GM19043 (cell line): ENCODE data around the gene DNAJC4.

Experiments
- ATAC-seq: cut with Tn5 transposase; IDR thresholded peaks from one replicate; pipeline ENCODE4 v1.9.1; 2021; ENCODE audit warnings: low read depth; ENCODE audit not compliant: unreplicated experiment

The DNAJC4 gene

DNA sequence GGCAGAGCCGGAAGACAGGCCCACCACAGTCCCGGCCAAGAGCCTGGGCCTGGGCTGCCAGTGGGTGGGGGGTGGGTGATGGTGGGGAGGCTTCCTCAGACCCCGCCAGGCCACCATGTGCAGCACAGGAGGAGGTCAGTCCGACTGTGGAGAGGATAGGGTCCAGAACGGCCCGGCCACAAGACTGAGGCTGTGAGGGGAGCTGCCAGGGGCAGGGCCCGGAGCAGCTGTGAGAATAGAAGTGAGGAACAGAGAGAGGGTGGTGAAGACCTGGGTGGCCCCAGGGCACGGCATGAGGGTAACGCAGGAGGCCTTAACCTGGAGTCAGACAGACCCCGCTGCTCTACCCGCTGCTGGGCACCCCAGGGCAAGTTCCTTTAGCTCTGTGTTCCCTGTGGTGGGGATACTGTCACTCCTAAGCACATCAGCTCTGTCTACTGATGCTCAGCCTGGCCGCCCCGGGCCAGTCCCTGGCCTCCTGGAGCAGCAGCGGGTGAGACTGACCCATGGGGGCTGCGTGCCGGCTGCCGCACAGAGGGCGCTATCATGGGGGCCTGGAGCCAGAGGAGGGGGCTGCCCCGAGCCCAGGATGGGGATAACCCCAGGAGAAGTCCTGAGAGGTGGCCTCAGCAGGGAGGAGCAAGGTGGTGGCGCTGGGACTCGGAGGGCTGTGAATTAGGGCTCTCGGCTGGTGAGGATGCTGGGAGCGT lies 22.1 kb upstream of the DNAJC4 start:
- ATAC-seq: no peak

- no peak for ATAC-seq
These were observed 21.4 kb upstream of the DNAJC4 start for GRCh38 chr11:64208796-64209562.

DNA sequence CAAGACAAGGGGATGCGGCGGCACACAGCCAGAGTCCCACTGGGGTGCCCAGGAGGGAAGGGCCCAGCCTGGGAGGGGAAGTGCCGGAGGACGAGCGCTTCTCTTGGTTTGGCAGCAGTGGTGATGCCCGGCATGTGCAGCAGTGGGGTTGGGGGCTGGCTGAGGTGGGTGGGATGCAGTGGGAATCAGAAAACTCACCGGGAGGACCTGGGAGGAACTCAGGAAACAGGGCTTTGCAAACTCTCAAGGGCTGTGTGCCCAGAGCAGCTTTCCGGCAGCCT lies 20.8 kb upstream of the DNAJC4 start:
- no peak for ATAC-seq

DNA sequence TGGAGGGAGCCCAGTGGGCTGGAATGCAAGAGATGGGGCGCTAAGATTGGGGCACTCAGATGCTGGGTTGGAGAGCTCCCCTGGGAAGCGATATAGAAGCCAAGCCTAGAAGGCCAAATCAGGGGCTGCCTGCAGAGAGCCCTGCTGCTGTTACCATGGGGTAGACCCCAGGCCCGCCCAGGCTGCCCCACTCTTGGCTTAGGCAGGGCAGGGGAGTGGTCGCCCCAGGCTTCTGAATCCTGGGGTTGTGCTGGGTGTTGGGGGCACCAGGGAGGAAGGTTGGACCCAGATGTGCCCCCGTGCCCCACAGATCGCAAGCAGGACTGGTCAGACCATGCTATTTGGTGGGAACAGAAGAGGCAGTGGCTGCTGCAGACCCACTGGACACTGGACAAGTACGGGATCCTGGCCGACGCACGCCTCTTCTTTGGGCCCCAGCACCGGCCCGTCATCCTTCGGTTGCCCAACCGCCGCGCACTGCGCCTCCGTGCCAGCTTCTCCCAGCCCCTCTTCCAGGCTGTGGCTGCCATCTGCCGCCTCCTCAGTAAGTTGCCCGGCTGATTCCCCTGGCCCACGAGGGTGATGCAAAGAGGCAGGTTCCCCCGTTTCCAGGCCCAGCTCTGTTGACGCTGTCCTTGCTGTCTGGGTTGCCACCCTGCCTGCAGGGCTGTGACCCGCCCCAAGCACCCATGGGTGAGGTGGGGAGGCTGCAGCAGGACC lies 19.9 kb upstream of the DNAJC4 start:
- no peak for ATAC-seq

DNA sequence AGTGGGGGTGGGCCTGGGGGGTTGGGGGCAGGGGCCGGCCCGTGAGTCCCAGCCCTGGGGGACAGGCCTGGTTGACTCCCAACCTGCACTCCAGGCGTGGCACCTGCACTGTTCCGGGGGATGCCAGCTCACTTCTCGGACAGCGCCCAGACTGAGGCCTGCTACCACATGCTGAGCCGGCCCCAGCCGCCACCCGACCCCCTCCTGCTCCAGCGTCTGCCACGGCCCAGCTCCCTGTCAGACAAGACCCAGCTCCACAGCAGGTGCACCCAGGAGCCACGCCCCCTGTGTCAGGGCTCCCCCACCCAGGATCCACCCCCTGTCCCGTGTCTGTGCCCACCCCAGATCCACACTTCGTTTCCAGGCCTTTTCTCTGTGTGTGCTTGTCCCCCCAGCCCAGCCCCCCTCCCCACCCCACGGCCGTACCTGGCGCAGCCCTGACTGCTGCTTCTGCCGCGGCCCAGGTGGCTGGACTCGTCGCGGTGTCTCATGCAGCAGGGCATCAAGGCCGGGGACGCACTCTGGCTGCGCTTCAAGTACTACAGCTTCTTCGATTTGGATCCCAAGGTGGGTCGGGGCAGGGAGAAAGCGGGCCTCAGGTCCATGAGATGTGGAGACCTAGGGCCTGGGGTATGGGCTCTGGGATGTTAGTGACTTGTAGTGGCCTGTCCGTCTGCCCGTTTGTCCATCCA lies 19.0 kb upstream of the DNAJC4 start:
- ATAC-seq: no peak

GRCh38 chr11:64216879-64217278 lies 13.5 kb upstream of the DNAJC4 start:
- ATAC-seq: no peak

- no peak for ATAC-seq
These were observed 11.6 kb upstream of the DNAJC4 start for GRCh38 chr11:64218628-64219353.

DNA sequence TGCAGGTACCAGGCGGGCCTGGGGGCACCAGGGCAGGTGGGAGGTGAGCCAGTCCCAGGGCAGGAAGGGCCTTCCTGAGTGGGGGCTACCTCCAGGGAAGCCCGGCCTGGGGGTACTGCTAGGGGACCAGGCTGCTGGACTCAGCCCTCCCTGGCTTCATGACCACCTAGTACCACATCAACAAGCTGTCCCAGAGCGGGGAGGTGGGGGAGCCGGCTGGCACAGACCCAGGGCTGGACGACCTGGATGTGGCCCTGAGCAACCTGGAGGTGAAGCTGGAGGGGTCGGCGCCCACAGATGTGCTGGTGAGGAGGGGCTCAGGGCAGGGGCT lies 11.0 kb upstream of the DNAJC4 start:
- ATAC-seq: no peak

DNA sequence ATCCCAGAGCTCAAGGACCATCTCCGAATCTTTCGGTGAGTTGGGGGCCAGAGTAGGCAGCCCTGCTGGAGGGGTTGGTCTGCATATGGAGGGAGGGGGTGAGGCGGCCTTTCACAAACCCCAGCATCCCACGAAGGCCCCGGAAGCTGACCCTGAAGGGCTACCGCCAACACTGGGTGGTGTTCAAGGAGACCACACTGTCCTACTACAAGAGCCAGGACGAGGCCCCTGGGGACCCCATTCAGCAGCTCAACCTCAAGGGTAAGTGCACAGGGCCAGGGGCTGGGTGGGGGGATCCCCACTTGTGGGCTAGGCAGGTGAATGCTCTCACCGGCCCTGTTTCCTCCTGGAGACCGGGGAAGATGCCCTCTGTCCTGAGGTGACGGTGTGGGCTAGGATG lies 10.6 kb upstream of the DNAJC4 start:
- ATAC-seq: no peak

DNA sequence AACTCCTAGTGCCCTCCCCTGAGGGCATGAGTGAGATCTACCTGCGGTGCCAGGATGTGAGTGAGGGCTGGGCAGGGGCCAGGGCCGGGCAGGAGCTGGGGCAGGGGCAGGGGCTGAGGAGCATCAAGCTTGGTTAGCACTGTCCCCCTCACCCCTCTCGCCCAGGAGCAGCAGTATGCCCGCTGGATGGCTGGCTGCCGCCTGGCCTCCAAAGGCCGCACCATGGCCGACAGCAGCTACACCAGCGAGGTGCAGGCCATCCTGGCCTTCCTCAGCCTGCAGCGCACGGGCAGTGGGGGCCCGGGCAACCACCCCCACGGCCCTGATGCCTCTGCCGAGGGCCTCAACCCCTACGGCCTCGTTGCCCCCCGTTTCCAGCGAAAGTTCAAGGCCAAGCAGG lies 10.1 kb upstream of the DNAJC4 start:
- no peak for ATAC-seq

DNA sequence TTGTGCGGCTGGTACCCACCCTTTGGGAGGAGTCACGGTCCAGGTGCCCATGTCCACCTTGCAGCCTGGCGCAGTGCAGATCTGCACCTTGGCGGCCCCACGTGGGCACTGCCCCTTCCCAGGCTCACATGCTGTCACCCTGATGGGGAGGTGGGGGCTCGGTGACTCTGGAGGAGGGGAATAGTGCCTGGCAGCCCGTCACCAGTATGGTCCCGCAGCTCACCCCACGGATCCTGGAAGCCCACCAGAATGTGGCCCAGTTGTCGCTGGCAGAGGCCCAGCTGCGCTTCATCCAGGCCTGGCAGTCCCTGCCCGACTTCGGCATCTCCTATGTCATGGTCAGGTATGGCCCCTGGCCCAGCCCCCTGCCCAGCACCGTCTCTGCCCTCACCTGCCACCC lies 9.6 kb upstream of the DNAJC4 start:
- ATAC-seq: no peak

DNA sequence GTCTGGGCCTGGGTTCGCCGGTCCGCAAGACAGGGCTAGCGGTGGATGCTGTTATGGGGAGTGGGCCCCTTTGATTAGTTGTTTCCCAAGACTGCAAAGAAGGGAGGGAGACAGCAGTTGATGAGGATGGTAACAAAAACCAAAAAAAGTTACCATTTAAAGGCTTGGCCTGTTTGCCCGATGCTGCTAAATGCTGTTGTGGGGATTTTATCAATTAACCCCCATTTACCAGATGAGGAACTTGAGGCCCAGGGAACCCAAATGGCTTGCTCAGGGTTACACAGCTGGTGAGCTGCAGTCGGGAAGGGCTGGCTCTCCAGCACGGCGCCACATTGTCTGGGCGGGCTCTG lies 7.7 kb upstream of the DNAJC4 start:
- ATAC-seq: no peak

- no peak for ATAC-seq
These were observed 7.2 kb upstream of the DNAJC4 start for GRCh38 chr11:64223001-64223651.

DNA sequence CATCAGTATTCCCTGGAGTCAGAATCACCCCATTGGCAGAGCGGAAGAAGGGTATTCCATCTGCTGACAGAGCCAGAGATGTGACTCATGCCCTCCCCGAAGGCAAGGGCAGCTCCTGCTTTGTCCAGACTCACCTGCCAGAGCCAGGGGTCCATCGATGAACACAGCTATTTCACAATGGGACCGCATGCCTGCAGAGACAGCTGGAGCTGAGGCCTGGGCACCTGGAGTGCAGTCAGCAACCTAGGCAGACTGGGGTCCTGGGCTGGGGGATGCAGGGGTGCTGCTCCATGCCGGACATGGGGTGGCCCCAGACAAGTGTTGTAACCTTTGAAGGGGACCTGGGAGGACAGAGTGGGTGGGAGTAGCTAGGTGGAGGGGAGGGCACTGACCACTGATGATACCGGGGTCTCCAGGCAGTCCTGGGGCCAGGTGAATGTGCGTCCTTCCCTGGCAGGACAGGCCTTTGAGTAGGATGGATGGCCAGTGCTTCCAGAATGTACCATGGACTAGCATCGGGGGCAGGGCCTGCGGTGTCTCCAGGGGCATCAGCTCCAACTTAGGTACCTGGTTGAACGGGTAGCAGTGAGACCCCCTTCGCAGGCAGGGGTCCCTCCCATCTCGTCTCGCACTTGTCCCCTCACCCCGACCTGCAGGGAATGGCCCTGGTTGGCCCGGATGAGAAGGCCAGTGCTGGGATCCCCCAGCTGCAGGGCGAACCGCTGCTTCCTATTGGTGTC lies 6.0 kb upstream of the DNAJC4 start:
- ATAC-seq: no peak

DNA sequence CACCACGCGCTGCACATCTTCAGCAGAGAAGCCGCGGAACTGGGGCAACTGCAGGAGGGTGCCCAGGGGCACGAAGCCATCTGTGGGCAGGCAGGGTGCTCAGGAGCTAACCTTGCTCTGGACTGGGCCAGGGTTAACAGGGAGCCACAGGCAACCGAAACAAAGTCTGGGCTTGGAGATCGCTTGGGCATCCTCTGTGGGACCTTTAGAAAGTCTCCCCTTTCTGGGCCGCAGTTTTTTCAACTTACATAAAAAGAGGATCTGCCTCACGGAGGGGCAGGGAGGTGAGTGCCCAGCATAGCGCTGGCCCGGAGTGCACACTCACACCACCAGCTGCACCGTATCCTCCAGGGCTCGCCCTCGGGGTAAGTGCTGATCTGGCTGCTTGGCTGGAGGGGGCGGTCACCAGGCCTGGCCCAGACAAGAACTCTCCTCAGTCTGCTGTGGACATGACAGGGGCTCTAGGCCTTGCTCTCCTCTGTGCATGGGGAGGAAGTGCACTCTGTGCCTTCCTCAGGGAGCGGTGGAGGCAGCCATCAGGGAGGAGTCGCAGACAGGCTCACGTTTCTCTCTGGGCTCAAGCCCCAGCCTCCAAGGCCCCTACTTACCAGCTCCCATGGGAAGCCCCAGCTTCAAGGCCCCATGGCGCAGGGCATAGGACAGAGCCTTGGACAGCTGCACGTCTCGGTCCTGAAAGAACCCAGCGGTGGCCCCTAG lies 5.3 kb upstream of the DNAJC4 start:
- ATAC-seq: no peak

DNA sequence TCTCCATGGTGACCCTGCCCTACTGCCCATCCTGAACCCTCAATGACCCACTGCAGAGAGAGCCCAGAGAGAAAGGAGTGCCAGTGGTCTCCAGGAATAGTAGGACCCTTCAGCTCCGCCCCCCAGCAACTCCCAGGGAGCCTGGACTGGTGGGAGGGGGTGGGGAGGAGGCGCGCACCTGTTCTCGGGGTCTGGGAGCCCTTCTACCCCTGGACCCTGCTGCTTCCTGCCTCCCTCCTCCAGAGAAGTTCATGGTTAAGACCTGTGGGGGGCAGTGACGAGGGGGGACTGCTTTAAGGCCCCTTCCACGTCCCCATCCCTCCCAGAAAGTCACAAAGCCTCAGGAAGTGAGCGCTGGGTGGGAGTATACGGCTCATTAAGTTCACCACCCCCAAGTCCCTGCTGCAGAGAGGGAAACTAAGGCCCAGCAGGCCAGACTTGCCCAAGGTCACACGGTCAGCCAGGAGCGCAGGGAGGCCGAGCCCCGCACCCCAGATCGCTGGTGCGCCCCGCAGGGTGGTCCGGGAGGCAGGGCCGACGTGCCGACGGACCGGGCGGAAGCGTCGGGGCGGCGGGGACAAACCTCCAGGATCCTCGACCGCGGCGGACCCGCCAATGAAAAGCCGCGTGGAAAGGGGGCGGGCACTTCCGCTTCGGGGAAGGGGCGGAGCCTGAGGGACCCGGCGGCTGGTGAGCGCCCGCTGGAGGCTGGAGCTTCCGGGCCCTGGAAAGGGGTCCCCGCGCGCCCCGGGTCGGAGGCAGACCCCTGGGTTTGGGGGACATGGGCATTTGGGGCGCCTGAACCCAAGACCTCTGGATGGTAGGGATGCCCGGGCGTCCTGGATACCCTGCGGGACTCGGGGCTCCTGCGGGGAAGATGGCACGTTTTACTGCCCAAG lies 4.5 kb upstream of the DNAJC4 start, which contains the start of the genes NUDT22 and TRPT1:
Gene NUDT22 (plus strand): TSS at position 667 of the 899 bp plus-strand sequence. CDS start 379 bp downstream, outside the sequence.
Gene TRPT1 (minus strand): TSS at position 579 of the 899 bp plus-strand sequence. CDS start 326 bp downstream, at position 253.
- peak; percentile 39 for ATAC-seq

GRCh38 chr11:64226507-64227051 lies 3.8 kb upstream of the DNAJC4 start:
- no peak for ATAC-seq
